HG03060 (cell line): ENCODE data around the gene KCTD20.

ENCODE experiments used
- ATAC-seq: cut with Tn5 transposase; IDR thresholded peaks from one replicate; pipeline ENCODE4 v1.9.1; 2021; ENCODE audit warnings: low read depth, moderate number of reproducible peaks; ENCODE audit not compliant: unreplicated experiment

The KCTD20 gene

GRCh38 chr6:36491378-36491965, 48.7 kb downstream of the KCTD20 start:
- ATAC-seq: no peak

- no peak for ATAC-seq
Measured at GRCh38 chr6:36492092-36492491, 49.3 kb downstream of the KCTD20 start.

DNA sequence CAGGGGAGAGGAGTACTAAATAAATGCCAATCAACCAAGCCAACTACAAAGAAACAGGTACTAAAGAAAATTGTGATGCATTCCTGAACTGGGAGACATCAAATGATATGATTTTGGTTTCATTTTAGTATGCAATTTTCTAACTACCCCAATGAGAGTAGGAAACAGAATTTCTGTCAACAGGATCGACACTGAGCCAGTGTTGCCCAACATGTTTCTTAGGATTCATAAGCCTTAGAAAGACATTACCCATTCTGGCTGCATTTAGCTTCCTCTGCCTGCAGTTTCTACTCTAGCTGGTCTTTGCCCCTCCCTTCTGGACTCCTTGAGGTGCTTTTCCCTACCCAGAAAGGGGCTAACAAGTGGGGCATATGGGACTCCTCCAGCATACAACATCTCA, 49.8 kb downstream of the KCTD20 start:
- ATAC-seq: no peak

GRCh38 chr6:36493319-36493718, 50.5 kb downstream of the KCTD20 start:
- ATAC-seq: no peak

DNA sequence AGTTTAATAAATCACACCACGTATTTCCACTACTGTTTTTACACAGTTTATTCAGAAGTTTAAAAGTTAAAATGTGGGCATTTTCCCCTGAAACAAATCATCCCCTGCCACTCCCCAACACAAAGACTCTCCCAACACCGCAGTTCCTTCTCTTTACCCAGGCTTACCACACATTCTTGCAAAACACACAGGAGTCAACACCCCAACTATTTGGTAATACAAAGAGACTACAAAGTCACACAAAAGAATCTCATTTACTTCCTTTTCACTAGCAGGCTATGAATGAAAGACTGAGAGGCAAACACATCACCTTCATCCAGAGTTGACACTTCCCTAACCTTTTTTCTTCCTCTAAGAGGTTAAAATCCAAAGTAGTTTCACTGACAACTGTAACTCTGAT, 51.1 kb downstream of the KCTD20 start:
- ATAC-seq: no peak

- ATAC-seq: no peak
Measured at GRCh38 chr6:36495086-36495485, 52.3 kb downstream of the KCTD20 start.

DNA sequence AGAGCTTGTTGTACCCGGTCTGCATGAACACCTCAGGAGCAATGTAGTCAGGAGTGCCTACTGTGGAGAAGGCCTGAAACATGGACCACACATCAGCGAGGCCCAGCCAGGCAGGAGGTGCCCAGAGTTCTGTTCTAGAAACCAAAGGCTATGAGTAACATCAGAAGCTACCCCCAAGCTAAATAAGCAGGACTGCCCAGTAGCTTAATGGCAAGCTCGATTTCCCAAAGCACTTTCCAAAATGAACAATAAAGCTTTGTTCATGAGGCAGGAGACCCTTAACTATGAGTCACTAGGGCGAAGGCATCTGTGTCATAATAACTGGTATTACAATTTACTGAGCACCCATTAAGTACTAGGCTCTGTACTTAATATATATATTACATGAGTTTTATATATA, 57.1 kb downstream of the KCTD20 start:
- no peak for ATAC-seq

DNA sequence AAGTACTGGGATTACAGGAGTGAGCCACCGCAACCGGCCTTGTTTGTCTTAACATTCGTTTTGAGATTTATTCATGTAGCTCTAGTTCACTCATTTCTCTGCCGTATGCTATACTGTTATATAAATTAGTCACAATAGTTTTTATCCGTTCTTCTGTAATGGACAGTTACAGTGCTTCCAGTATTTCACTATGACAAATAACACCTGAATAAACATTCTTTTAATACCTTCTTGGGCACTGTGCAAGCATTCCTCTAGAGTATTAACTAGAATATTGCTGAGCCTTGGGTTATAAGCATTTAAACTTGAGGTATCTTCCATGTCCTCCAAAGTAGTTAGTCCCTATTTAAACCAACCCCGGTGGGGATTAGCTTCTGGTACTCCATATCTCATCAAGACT, 58.9 kb downstream of the KCTD20 start:
- ATAC-seq: no peak

DNA sequence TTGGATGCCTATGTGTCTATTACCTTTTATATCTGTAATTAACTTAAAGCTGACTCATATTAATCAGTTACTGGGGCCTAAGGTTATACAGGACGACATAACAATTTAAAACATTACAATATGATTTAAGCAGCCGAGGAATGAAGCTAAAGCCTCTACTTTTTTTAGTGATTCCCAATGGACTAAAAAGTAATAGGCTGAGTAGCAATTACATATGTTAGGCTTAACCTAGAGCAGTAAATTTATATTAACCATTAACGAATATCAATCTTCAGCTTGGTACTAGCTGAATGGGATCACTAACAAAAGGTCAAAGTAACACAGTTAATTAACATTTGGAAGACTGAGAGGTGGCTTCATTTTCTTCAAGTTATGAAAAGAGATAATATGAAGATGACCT, 61.4 kb downstream of the KCTD20 start:
- ATAC-seq: no peak

DNA sequence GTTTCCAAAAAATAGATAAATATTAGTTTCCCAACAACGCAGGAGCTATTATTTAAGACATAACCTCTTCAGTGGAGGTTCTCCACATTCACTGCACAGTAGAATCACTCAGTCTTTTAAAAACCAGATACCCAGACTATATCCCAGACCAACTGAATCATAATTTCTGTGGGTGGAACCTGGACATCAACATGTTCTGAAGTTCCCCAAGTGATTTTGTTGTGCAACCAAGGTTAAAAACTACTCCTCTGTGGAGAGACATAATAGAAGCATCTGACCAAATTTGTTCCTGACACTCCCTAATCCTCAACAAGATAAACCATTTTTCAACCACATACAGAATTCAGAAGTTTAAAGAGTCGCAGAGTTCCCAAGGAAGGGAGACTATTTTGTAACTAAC, 62.2 kb downstream of the KCTD20 start:
- no peak for ATAC-seq

GRCh38 chr6:36505744-36506534, 63.1 kb downstream of the KCTD20 start:
- no peak for ATAC-seq

DNA sequence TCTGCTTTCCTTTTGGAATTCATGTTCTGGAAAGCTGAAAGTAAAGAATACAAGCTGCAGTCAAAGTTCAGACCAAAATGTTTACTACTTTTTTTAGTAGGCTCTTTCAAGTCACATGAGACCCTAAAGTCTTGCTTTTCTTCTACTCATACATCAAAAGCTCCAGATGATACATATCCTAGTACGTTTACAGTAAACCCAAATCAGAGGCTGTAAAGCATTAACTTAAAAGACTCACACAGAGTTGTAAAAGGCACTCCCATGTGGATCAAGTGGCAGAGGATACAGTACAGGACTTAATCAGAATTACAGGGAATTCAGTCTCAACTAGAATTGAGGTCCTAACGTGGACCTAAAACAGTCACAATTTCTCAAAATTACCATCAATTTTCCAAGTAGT, 63.8 kb downstream of the KCTD20 start:
- ATAC-seq: no peak

GRCh38 chr6:36508532-36508931, 65.7 kb downstream of the KCTD20 start:
- ATAC-seq: no peak

DNA sequence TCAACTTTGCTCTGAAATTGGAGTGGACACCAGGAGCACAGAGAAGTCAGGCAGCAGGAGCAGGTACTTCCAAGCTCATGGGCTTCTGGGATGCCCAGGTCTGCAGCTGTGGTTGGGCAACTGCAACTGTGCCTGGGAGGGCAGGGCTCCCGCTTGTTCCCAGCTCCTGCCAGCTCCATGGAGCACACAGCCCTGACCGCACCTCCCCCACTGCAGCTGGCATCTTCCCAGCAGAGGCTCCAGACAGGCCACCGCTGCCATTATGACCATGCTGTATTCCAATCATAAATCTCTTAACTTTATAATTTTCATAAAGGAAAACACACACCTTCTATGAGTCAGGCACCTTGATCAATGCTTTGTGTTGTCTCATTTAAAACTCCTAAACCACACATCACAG, 67.6 kb downstream of the KCTD20 start:
- no peak for ATAC-seq

GRCh38 chr6:36514554-36515456, 72.0 kb downstream of the KCTD20 start:
- ATAC-seq: no peak

GRCh38 chr6:36515844-36516243, 73.0 kb downstream of the KCTD20 start:
- ATAC-seq: no peak

DNA sequence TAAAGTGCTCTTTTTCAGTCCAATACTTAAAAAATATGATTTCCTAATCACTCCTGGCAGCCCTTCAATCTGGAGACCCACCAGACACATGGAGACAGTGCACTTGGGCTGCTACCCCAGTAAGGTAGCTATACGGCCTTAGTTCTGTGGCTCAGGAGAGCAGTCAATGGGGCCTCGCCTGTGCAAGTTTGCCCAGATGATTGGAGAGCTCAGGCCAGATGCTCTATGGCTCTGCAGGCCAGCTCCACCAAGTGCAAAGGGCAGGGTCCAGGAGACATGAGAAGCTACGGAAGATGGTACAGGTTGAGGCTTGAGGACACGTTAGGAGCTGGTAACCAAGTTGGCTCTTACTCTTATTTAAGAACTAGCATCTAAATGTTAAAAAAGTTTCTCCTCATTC, 73.8 kb downstream of the KCTD20 start:
- no peak for ATAC-seq

GRCh38 chr6:36516988-36517387, 74.2 kb downstream of the KCTD20 start:
- no peak for ATAC-seq

- no peak for ATAC-seq
Measured at GRCh38 chr6:36517408-36517807, 74.6 kb downstream of the KCTD20 start.

GRCh38 chr6:36519352-36519751, 76.6 kb downstream of the KCTD20 start:
- ATAC-seq: no peak

GRCh38 chr6:36523451-36523850, 80.7 kb downstream of the KCTD20 start:
- no peak for ATAC-seq
